Endothelial cell of umbilical vein (primary cell): Measurements from ENCODE around the gene FTO. TPM values are rescaled to one million over a fixed set of nuclear protein-coding genes. Genes with fewer than 3 reads are reported as not detected.

ENCODE experiments used
- BruUV-seq: library from RNA; stranded (reverse); fragments of 400-500 nt; replicated peaks from 2 replicates; lab custom pipeline; 2021; lab: Mats Ljungman, UMichigan
- CTCF ChIA-PET: fragments of 300-600, 350-600 bp; sonication (Branson Sonifier 250); formaldehyde crosslinking; loops from one replicate; lab custom pipeline; 2021; ENCODE audit warnings: antibody characterized with exemption, inconsistent platforms; lab: Charles Lee
- POLR2A ChIA-PET: fragments of 300-600, 350-600 bp; sonication (Branson Sonifier 250); formaldehyde crosslinking; loops from one replicate; lab custom pipeline; 2021; ENCODE audit warnings: antibody characterized with exemption, inconsistent platforms; lab: Charles Lee
- DNase-seq: peaks from one replicate; pipeline ENCODE4 v3.0.0-alpha.2; 2011; ENCODE audit warnings: low read depth, low spot score
- FAIRE-seq: peaks from 2 replicates; lab custom pipeline; 2011; peaks lifted over from hg19 to GRCh38; lab: Jason Lieb, UNC
- H2AFZ ChIP-seq: 2 replicates; pipeline ENCODE4 v1.6.0; 2012; ENCODE audit warnings: low read depth, low read length, control low read depth, inconsistent platforms
- H3K27ac ChIP-seq: 2 replicates; pipeline ENCODE4 v1.5.1; 2011; ENCODE audit warnings: low read depth, mild to moderate bottlenecking, control low read depth, low read length, moderate library complexity; ENCODE audit not compliant: insufficient read depth
- H3K27me3 ChIP-seq, 2 experiments: 2 replicates each; pipeline versions ENCODE4 v1.6.0 to v1.6.1; 2011; ENCODE audit warnings: low read length in 2 of 2, mixed read lengths in 1 of 2; ENCODE audit not compliant: control insufficient read depth in 2 of 2, insufficient read depth in 2 of 2
- H3K36me3 ChIP-seq, 2 experiments: 2 replicates in 1 of 2; 3 replicates in 1 of 2; pipeline ENCODE4 v1.5.1; 2011; ENCODE audit warnings: low read length in 2 of 2, mild to moderate bottlenecking in 1 of 2, moderate library complexity in 1 of 2; ENCODE audit not compliant: control insufficient read depth in 2 of 2, insufficient read depth in 2 of 2; ENCODE audit errors: extremely low read depth in 1 of 2
- H3K4me1 ChIP-seq: 3 replicates; pipeline ENCODE4 v1.5.1; 2011; ENCODE audit warnings: mild to moderate bottlenecking, low read length; ENCODE audit not compliant: control insufficient read depth, insufficient read depth; ENCODE audit errors: extremely low read depth
- H3K4me2 ChIP-seq: 2 replicates; pipeline ENCODE4 v1.6.1; 2011; ENCODE audit warnings: low read length, control low read depth, mixed read lengths; ENCODE audit not compliant: insufficient read depth
- H3K4me3 ChIP-seq, 3 experiments: fragments of 200-600 bp in 1 of 3; sonication (generic), shearing (Covaris generic) in 1 of 3; replicated peaks in 1 of 3; 2 replicates each; pipeline ENCODE4 v1.5.1; 2011 to 2016; ENCODE audit warnings: control low read depth in 3 of 3, low read length in 3 of 3, mild to moderate bottlenecking in 2 of 3, inconsistent platforms in 1 of 3, low read depth in 1 of 3, moderate library complexity in 1 of 3; ENCODE audit not compliant: insufficient read depth in 1 of 3
- H3K79me2 ChIP-seq: 2 replicates; pipeline ENCODE4 v1.6.0; 2012; ENCODE audit warnings: low read length, inconsistent platforms; ENCODE audit not compliant: control insufficient read depth, insufficient read depth
- H3K9ac ChIP-seq: replicated peaks from 2 replicates; pipeline ENCODE3; 2011; ENCODE audit warnings: low read length, control low read depth; ENCODE audit not compliant: insufficient read depth; ENCODE audit errors: extremely low read depth
- H3K9me1 ChIP-seq: replicated peaks from 3 replicates; pipeline ENCODE4 v1.6.0; 2011; ENCODE audit warnings: mild to moderate bottlenecking, low read length; ENCODE audit not compliant: control insufficient read depth, insufficient read depth; ENCODE audit errors: extremely low read depth
- H3K9me3 ChIP-seq: replicated peaks from 2 replicates; pipeline ENCODE4 v1.5.1; 2012; ENCODE audit warnings: low read length, inconsistent platforms; ENCODE audit not compliant: control insufficient read depth, insufficient read depth
- H4K20me1 ChIP-seq: replicated peaks from 2 replicates; pipeline ENCODE3; 2011; ENCODE audit warnings: mild to moderate bottlenecking, low read length; ENCODE audit not compliant: control insufficient read depth, insufficient read depth; ENCODE audit errors: extremely low read depth
- CTCF ChIP-seq, 2 donors: IDR thresholded peaks; 1 replicate in 1 of 2; 2 replicates in 1 of 2; pipeline ENCODE4 v1.5.1; 2011; ENCODE audit warnings: low read length in 2 of 2, mild to moderate bottlenecking in 2 of 2, moderate library complexity in 2 of 2, control low read depth in 1 of 2, inconsistent platforms in 1 of 2, low read depth in 1 of 2; ENCODE audit not compliant: insufficient read depth in 1 of 2; ENCODE audit errors: extremely low read depth in 1 of 2
- EZH2 ChIP-seq: IDR thresholded peaks from 2 replicates; pipeline ENCODE4 v1.6.1; 2012; ENCODE audit warnings: borderline replicate concordance, low read depth, mild to moderate bottlenecking, moderate library complexity, low read length, inconsistent platforms; ENCODE audit not compliant: severe bottlenecking
- FOS ChIP-seq: IDR thresholded peaks from 2 replicates; pipeline ENCODE4 v1.6.1; 2011; ENCODE audit warnings: mild to moderate bottlenecking, low read length, moderate library complexity, borderline replicate concordance; ENCODE audit not compliant: insufficient read depth
- GATA2 ChIP-seq: IDR thresholded peaks from 2 replicates; pipeline ENCODE4 v1.7.0; 2011; ENCODE audit warnings: low read depth, mild to moderate bottlenecking, moderate library complexity, mixed read lengths, low read length; ENCODE audit not compliant: insufficient read length, insufficient read depth
- JUN ChIP-seq: IDR thresholded peaks from 2 replicates; pipeline ENCODE4 v1.6.1; 2011; ENCODE audit warnings: borderline replicate concordance, low read depth; ENCODE audit not compliant: insufficient read length, insufficient read depth
- MAX ChIP-seq: IDR thresholded peaks from 2 replicates; pipeline ENCODE4 v1.6.1; 2011; ENCODE audit not compliant: insufficient read depth, insufficient read length
- MYC ChIP-seq: IDR thresholded peaks from one replicate; pipeline ENCODE4 v1.6.1; 2011; ENCODE audit warnings: mild to moderate bottlenecking, low read depth, low read length
- POLR2A ChIP-seq: IDR thresholded peaks from 2 replicates; pipeline ENCODE4 v1.6.1; 2012; ENCODE audit warnings: low read depth, mild to moderate bottlenecking, control low read depth, low read length
- POLR2AphosphoS5 ChIP-seq: IDR thresholded peaks from 2 replicates; pipeline ENCODE4 v1.6.1; 2012; ENCODE audit warnings: low read depth, mild to moderate bottlenecking, control low read depth, low read length, moderate library complexity; ENCODE audit not compliant: insufficient read depth
- dilution Hi-C: fragments of 300-500 bp; cut with MboI; formaldehyde crosslinking; loops from one replicate; pipeline ENCODE4 v1.15.0; 2019; ENCODE audit warnings: low sequenced_read_pairs; ENCODE audit not compliant: extremely low pct_ligation_motif_present
- intact Hi-C: fragments of 100-400 bp; cut with micrococcal nuclease; formaldehyde crosslinking; loops from one replicate; pipeline ENCODE4 v1.10.0; 2022
- polyA plus RNA-seq, 4 experiments: library from polyadenylated mRNA; depleted of rRNA in 3 of 4; stranded (reverse) in 3 of 4; unstranded in 1 of 4; fragments of >200 nt; gene quantifications; 2 replicates each; pipeline versions ENCODE4 v1.2.1 to v1.2.3, GENCODE V29; 2011 to 2012; ENCODE audit warnings: missing spikeins in 1 of 4
- total RNA-seq: library from RNA; stranded (reverse); gene quantifications from 2 replicates; pipeline ENCODE4 v1.2.3, GENCODE V29; 2021

FTO gene
- total and polyA plus RNA-seq, 2 donors (not counting 3 experiments of a cell fraction or from before 2014, with no cell fraction given) = 48.6 to 87.1 TPM

- FAIRE-seq (no peak), DNase-seq (no peak)
- CTCF ChIA-PET = interaction anchor here (0.8 kb wide), 1 partner anchor 1129 kb away, joined by 3 read pairs; no protein-coding TSS in a partner anchor
- no peaks in the 10 kb centered on the region for H4K20me1 ChIP-seq
- no peak overlapping the region for H2AFZ ChIP-seq
- H3K9me3 ChIP-seq = no peaks in the 10 kb centered on the region
- peaks cover 0 to 2% of the 10 kb centered on the region in 2 experiments for H3K27me3 ChIP-seq
- TF ChIP-seq POLR2A = no peak
- TF ChIP-seq EZH2 = no peak
- no peak for TF ChIP-seq CTCF (IDR thresholded peaks at IDR 0.05; ENCODE audit: extremely low read depth in 1 of 2, insufficient read depth in 1 of 2, low read depth in 1 of 2, low read length in 2 of 2)
- no peak for TF ChIP-seq FOS
- TF ChIP-seq JUN = no peak
- TF ChIP-seq POLR2AphosphoS5 = no peak
- TF ChIP-seq MAX = no peak
- no peak for TF ChIP-seq MYC
- TF ChIP-seq GATA2 = no peak
- POLR2A ChIA-PET = no interaction called here
- no peaks in the 10 kb centered on the region for H3K9me1 ChIP-seq
- H3K27ac ChIP-seq = no peak overlapping the region
- no TSS peak for BruUV-seq
- dilution Hi-C loops = no loop called here
- no peaks in the 10 kb centered on the region for H3K79me2 ChIP-seq
- H3K4me3 ChIP-seq = no peak overlapping the region
- H3K36me3 ChIP-seq = no peaks in the 10 kb centered on the region
- H3K4me2 ChIP-seq = no peak overlapping the region
- H3K9ac ChIP-seq = no peak overlapping the region
- H3K4me1 ChIP-seq = no peaks in the 10 kb centered on the region
- intact Hi-C loops = no loop called here
Measured at GRCh38 chr16:54128629-54129234, 424.8 kb downstream of the FTO start.
